Measurements from ENCODE around the gene POLQ. TPM values are rescaled to one million over a fixed set of nuclear protein-coding genes. Genes with fewer than 3 reads are reported as not detected.
"Not testable (repeated sequence)": the region's sequence is repeated elsewhere in the genome, so short reads cannot be mapped to it uniquely, and the experiment has no call there.

POLQ gene
- total and polyA plus RNA-seq, 4 donors, result 0.10 to 13.2 (median 0.22) TPM

DNA sequence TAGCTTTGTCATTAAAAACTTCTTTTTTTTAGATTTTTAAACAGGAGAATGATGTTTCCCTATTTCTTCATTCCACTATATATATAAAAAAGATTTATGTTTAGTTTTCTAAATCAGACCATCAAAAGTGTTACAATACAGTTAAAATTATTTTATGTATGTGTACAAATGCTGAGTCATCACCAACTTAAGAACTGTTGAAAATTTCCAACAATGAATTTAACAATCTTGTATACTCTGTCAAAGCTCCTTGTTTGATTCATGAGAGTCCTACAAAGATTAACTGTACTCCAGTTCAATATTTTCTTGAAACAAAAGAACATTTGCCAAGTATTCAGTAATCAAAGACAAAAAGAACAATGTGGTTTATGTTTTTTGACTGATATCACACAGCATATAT lies 82.0 kb downstream of the POLQ start (continued):
- TF ChIP-seq, protein P1, sequence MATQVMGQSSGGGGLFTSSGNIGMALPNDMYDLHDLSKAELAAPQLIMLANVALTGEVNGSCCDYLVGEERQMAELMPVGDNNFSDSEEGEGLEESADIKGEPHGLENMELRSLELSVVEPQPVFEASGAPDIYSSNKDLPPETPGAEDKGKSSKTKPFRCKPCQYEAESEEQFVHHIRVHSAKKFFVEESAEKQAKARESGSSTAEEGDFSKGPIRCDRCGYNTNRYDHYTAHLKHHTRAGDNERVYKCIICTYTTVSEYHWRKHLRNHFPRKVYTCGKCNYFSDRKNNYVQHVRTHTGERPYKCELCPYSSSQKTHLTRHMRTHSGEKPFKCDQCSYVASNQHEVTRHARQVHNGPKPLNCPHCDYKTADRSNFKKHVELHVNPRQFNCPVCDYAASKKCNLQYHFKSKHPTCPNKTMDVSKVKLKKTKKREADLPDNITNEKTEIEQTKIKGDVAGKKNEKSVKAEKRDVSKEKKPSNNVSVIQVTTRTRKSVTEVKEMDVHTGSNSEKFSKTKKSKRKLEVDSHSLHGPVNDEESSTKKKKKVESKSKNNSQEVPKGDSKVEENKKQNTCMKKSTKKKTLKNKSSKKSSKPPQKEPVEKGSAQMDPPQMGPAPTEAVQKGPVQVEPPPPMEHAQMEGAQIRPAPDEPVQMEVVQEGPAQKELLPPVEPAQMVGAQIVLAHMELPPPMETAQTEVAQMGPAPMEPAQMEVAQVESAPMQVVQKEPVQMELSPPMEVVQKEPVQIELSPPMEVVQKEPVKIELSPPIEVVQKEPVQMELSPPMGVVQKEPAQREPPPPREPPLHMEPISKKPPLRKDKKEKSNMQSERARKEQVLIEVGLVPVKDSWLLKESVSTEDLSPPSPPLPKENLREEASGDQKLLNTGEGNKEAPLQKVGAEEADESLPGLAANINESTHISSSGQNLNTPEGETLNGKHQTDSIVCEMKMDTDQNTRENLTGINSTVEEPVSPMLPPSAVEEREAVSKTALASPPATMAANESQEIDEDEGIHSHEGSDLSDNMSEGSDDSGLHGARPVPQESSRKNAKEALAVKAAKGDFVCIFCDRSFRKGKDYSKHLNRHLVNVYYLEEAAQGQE (IDR thresholded peaks at IDR 0.05), result no peak
- TF ChIP-seq EGR1 (IDR thresholded peaks at IDR 0.05; ENCODE audit: low read depth in 2 of 2) (no peak), GABPA (IDR thresholded peaks at IDR 0.05 in 1 of 2, conservative IDR thresholded peaks at IDR 0.05 in 1 of 2) (no peak)

DNA sequence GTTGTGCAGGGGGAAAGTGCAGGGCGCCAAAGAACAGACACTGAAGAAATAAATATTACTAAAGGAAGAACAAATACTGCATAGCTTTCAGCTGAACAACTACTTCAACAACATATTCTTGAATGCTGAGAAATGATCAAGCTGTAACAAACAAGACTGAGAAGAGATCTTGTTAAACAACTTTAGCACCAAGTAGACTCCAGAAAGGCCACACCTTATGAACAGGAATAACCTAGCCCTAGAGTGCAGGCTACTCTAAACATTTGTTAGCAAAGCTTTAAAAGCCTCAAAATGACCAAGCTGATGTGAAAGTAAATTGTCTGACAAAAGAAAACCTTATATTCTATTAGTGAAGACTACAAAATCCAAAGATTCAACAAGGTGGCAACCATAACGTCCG lies 83.2 kb downstream of the POLQ start:
- Histone ChIP-seq H3K36me3 (ENCODE audit: control insufficient read depth in 4 of 4, insufficient read depth in 3 of 4, low read depth in 1 of 4, low read length in 3 of 4) (no peaks in the 10 kb centered on the region), H3K4me1 (ENCODE audit: control insufficient read depth in 4 of 4, insufficient read depth in 4 of 4, low read length in 3 of 4) (no peaks in the 10 kb centered on the region), H3K9ac (ENCODE audit: low read depth in 1 of 2, low read length in 2 of 2) (no peak overlapping the region), H3K9me3 (ENCODE audit: control insufficient read depth in 4 of 4, low read length in 3 of 4) (no peaks in the 10 kb centered on the region), H3K27me3 (ENCODE audit: control insufficient read depth in 4 of 4, insufficient read depth in 4 of 4, low read length in 3 of 4) (no peaks in the 10 kb centered on the region), H3K4me3 (ENCODE audit: low read depth in 1 of 3, low read length in 3 of 3) (no peak overlapping the region), H3K27ac (ENCODE audit: low read depth in 1 of 2, low read length in 2 of 2) (no peak overlapping the region)
- TF ChIP-seq HNF4A (conservative IDR thresholded peaks at IDR 0.05) (no peak), YY1 (IDR thresholded peaks at IDR 0.05) (no peak), HNF4G (IDR thresholded peaks at IDR 0.05) (no peak), RXRA (IDR thresholded peaks at IDR 0.05) (no peak), FOXA2 (IDR thresholded peaks at IDR 0.05) (no peak), EGR1 (IDR thresholded peaks at IDR 0.05; ENCODE audit: low read depth in 2 of 2) (no peak), FOXA1 (IDR thresholded peaks at IDR 0.05) (no peak), SP1 (IDR thresholded peaks at IDR 0.05) (no peak), NR2F2 (IDR thresholded peaks at IDR 0.05) (no peak)
- TF ChIP-seq, protein P2, sequence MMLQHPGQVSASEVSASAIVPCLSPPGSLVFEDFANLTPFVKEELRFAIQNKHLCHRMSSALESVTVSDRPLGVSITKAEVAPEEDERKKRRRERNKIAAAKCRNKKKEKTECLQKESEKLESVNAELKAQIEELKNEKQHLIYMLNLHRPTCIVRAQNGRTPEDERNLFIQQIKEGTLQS (IDR thresholded peaks at IDR 0.05), result no peak
- TF ChIP-seq, protein P3, sequence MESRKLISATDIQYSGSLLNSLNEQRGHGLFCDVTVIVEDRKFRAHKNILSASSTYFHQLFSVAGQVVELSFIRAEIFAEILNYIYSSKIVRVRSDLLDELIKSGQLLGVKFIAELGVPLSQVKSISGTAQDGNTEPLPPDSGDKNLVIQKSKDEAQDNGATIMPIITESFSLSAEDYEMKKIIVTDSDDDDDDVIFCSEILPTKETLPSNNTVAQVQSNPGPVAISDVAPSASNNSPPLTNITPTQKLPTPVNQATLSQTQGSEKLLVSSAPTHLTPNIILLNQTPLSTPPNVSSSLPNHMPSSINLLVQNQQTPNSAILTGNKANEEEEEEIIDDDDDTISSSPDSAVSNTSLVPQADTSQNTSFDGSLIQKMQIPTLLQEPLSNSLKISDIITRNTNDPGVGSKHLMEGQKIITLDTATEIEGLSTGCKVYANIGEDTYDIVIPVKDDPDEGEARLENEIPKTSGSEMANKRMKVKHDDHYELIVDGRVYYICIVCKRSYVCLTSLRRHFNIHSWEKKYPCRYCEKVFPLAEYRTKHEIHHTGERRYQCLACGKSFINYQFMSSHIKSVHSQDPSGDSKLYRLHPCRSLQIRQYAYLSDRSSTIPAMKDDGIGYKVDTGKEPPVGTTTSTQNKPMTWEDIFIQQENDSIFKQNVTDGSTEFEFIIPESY (IDR thresholded peaks at IDR 0.05), result no peak
- TF ChIP-seq, protein P4, sequence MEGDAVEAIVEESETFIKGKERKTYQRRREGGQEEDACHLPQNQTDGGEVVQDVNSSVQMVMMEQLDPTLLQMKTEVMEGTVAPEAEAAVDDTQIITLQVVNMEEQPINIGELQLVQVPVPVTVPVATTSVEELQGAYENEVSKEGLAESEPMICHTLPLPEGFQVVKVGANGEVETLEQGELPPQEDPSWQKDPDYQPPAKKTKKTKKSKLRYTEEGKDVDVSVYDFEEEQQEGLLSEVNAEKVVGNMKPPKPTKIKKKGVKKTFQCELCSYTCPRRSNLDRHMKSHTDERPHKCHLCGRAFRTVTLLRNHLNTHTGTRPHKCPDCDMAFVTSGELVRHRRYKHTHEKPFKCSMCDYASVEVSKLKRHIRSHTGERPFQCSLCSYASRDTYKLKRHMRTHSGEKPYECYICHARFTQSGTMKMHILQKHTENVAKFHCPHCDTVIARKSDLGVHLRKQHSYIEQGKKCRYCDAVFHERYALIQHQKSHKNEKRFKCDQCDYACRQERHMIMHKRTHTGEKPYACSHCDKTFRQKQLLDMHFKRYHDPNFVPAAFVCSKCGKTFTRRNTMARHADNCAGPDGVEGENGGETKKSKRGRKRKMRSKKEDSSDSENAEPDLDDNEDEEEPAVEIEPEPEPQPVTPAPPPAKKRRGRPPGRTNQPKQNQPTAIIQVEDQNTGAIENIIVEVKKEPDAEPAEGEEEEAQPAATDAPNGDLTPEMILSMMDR (IDR thresholded peaks at IDR 0.05; ENCODE audit: low read depth, low read length, missing input control), result no peak
- TF ChIP-seq, protein P1 (IDR thresholded peaks at IDR 0.05), result no peak
- 98% methylated on average over 3 of the region's 3 CpGs for WGBS
- no peak for DNase-seq (ENCODE audit: low spot score)

DNA sequence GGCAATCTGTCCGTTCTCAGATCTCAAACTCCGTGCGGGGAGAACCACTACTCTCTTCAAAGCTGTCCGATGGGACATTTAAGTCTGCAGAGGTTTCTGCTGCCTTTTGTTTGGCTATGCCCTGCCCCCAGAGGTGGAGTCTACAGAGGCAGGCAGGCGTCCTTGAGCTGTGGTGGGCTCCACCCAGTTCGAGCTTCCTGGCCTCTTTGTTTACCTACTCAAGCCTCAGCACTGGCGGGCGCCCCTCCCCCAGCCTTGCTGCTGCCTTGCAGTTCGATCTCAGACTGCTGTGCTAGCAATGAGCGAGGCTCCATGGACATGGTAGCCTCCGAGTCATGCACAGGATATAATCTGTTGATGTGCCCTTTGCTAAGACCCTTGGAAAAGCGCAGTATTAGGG lies 94.0 kb downstream of the POLQ start:
- not testable (repeated sequence) for H3K9me3 ChIP-seq (ENCODE audit: control insufficient read depth in 4 of 4, low read length in 3 of 4); H3K36me3 ChIP-seq (ENCODE audit: control insufficient read depth in 4 of 4, insufficient read depth in 3 of 4, low read depth in 1 of 4, low read length in 3 of 4); H3K27ac ChIP-seq (ENCODE audit: low read depth in 1 of 2, low read length in 2 of 2); H3K4me3 ChIP-seq (ENCODE audit: low read depth in 1 of 3, low read length in 3 of 3); DNase-seq (ENCODE audit: low spot score); H3K27me3 ChIP-seq (ENCODE audit: control insufficient read depth in 4 of 4, insufficient read depth in 4 of 4, low read length in 3 of 4); H3K9ac ChIP-seq (ENCODE audit: low read depth in 1 of 2, low read length in 2 of 2); H3K4me1 ChIP-seq (ENCODE audit: control insufficient read depth in 4 of 4, insufficient read depth in 4 of 4, low read length in 3 of 4)
- WGBS, result 91% methylated on average over 12 of the region's 12 CpGs
